DMS114 treated with DMSO at 0.1 percent for 48 hours (cell line): ENCODE results near the gene KAT2A.
"Not testable (repeated sequence)": the region's sequence is repeated elsewhere in the genome, so short reads cannot be mapped to it uniquely, and the experiment has no call there.

ENCODE experiments used
- DNase-seq: peaks from one replicate; lab custom pipeline; 2025; ENCODE audit not compliant: unreplicated experiment; lab: John Stamatoyannopoulos, UW

KAT2A gene

DNA sequence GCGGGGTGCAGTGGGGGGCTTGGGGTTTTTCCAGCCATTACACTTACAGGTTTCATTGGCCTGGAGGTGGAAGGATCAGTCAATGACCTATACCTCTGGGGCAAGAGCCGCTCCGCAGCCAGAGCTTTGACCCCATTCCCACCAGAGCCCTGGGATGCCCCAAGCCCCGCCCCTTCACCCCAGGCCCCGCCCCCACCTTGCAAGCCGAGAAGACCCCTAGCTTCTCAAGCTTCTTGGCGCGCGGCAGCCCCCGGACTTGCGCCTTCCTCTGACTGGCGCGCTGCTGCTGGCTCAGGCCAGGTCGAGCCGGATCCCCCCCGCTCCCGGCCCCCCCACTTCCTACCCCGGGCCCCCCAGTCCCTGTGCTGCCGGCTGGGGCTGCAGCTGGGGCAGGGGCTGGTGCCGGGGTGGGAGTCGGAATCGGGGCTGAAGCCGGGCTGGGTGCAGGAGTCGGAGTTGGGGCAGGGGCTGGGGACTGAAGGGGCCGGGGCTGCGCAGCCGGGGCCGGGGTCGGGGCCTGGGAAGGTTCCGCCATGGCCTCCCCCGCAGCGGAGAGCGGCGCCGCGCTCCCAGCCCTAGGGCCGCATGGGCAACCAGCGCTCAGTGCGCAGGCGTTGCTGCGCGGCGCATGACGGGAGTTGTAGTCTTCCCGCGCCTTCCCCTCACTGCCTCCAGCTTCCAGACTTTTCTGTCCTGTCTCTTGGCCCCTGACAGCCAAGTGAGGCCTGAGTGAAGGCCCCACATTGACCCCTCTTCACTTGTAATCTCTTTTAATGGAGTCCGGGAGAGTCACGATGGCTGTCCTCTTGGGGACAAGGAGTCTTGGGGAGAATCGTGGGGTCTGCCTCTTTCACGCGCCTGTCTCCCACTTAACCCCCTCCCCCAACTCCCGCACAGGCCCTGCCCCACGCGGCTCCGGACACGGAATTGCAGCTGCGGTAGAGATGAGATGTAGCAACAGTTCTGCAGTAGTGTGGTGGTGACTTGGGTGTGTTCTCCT, at the start of gene KAT2A:
KAT2A (minus strand) TSS at position 598 of the 1,000 bp plus-strand sequence; CDS start at position 535, 63 bp downstream.
- DNase-seq = peak; percentile 73

DNA sequence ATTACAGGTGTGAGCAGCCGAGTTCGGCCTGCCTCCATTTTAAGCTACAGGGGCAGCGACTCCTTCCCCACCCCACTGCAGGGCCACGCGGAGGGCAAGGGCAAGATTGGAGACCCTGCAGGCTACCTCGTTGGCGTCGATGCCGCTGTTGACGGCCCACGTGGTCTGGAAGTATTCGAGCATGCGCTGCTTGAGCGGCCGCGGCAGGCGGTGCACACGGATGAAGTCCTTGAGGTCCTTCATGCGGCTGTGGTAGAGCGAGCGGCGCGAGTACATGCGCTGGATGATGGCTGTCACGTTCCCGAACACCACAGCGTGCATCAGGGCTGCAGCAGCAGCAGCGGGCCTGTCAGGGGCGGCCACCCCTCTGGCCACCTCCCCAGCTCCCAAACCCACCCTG, 48.2 kb upstream of the KAT2A start:
- no peak for DNase-seq

DNA sequence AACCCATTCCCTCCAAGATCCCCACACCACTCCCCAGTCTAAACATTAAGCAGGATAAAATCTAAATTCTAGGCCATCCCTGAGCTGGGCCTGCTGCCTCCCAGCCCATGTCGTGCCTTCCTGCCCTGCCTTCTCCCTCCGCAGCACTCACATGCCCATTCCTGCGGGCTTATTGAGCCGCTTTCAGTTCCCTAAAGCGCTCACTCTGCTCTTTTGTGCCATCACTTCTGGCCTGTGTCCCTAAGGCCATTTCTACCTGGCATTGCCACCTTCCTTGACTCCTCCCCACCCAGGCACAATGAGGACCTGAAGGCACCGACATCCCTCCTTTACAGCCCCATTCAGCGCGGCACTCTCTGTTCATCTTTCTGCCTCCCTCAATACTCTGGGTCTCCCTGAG, 46.6 kb upstream of the KAT2A start:
- no peak for DNase-seq

DNA sequence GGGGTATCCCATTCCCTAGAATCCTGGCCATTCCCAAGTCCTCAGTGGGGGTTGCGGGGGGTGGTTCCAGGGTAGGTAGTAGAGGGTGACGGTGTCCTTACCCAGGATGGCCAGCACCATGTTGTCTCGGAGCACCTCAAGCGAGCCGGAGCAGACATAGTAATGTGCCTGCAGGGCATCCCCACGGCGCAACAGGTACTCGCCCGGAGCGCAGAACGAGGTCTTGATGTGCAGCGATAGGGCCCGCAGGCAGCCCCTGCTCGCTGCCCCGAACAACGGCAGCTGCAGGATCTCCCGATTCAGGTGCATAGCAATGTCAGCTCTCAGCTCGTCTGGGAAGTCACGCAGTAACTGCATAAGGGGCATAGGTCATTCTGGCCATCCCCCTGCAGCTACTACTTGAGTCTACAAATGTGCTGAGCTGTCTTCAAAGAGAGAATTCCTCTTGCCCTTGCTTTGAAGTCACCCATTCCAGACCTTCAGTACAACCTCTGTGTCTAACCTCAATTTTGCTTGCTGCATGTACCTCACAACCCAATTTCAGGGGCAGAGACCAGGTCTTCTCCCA, 45.1 kb upstream of the KAT2A start:
- no peak for DNase-seq

DNA sequence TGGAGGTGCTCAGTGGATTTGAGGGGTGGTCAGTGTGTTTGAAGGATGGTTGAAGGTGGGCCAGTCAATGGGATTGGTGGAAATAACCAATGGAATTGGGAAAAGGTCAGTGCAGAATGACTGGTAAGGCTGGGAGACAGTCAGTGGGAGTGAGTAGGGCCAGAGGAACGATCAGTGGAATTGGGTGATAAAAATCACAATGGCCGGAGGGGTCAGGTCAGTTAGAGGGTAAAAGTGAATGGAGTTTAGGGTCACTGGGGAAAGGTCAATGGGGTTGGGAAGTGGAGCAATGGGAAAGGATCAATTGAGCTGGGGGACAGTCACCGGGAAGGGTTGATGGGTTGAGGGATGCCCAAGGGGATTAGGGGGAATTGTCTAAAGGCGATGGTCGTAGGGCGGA, 44.6 kb upstream of the KAT2A start:
- DNase-seq = no peak

DNA sequence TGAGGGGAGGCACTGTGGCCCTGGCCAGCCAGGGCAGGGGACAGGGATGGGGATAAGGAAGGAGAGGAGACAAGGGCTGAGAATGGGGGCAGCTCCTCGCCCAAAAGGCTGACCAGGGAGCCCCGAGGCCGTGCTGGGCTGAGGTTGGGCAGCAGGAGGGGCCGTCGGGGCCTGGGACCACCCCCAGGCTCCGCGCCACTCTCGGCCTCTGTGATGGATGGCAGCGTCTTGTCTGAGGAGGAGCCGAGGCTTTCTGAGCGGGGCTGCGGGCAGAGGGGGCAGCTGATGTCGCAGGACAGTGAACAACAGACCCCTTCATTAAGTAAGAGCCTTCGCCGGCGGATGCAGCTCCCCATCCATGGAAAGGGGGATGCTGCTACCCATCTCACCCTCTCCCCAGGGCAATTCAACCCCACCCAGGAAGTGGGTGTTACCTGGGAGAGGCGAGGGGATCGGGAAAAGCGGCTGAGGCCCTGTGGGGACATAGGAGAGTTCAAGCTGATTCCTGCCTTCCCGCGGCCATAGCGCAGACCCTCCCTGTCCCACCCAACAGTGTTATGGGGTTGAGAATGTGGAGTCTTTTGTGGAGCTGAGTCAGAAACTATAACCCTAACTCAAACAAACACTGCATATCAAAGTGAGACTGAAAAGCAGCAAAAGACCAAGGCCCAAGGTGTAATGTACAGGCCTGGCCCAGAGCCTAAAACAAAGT, 42.7 kb upstream of the KAT2A start:
- no peak for DNase-seq

DNA sequence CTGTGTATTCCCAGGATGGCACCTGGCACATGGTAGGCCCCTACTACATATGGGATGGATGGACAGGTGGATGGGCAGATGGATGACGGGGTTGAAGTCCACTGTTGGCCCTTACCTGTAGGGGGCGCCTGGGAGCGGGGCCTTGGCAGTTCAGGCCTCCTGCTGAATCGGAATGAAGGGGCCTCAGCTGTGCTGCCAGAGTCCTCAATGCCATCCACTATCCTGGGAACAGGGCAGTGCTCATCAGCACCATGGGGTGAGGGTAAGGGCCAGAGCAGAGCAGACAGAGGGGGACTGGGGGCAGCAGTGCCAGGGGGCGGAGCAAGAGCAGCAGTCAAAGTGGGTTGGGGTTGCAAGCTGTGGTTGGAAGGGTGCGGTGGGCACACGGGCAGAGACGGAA, 41.9 kb upstream of the KAT2A start:
- no peak for DNase-seq

DNA sequence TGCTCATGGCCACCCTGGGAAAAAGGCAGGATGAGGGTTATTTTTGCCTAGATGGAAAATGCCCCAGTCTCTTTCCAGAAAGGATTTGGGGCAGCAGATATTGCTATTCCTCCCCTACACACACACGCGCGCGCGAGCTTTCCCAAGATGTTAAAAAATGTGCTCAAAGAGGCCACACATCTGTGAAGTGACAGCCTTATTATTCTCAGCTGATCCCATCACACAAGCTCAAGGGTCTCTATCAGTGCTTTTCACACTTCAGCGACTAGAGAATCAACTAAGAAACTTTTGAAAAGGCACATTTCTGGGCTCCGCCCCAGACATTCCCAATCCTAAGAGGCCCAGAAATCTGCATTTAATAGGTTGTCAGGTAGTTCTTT, 39.4 kb upstream of the KAT2A start:
- no peak for DNase-seq

DNA sequence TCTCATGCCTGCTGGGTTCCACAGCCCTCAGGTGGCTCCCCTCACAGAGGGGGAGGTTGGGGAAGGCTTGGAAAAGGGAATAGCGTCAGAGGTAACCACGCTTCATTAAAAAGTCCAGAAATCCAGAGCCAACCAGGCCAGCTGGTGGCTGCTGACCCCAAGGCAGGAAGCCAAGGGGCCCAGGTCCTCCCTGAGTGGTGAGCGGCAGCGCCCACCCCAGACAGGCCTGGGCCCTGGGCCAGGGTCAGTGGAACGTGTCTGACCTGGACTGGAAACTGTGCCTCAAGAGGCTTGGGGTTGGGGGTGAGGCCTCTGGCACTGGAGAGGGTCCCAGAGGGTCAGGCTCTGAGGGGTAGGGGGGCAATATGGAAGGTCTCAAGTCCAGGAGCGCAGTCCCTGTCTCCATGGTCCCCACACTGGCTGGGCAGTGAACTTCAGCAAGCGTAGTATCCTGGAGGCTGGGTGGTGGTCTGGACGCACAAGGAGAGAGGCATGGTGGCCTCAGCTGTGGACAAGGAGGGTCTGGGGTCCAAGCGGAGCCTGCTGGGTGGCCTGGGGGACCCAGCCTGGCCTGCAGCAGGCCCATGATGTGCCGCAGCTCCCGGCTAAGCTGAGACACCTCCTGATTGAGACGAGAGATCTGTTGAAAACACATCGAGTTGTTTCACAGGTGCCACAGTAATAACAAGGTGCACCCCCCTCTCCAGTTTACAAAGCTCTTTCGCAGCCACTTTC, 38.8 kb upstream of the KAT2A start:
- no peak for DNase-seq

DNA sequence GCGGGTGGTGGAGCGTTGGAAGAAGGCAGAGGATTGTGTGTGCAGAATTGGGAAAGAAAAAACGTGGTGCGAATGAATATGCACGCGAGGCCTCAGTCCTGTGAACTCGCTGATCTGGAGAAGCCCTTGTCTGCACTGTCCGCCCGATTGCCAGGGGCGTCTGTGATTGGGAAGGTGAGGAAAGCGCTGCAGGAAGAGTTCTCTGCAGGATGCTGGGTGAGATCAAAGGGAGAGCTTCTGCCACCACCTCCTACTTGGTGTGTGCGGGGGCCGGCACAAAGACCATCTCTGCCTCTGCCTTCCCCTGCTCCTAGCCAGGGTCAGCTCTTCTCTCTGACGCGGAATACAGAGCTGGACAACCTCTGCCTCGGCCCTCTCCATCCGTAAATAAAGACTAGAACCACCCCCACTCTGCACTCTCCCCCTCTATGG, 34.5 kb upstream of the KAT2A start:
- no peak for DNase-seq

DNA sequence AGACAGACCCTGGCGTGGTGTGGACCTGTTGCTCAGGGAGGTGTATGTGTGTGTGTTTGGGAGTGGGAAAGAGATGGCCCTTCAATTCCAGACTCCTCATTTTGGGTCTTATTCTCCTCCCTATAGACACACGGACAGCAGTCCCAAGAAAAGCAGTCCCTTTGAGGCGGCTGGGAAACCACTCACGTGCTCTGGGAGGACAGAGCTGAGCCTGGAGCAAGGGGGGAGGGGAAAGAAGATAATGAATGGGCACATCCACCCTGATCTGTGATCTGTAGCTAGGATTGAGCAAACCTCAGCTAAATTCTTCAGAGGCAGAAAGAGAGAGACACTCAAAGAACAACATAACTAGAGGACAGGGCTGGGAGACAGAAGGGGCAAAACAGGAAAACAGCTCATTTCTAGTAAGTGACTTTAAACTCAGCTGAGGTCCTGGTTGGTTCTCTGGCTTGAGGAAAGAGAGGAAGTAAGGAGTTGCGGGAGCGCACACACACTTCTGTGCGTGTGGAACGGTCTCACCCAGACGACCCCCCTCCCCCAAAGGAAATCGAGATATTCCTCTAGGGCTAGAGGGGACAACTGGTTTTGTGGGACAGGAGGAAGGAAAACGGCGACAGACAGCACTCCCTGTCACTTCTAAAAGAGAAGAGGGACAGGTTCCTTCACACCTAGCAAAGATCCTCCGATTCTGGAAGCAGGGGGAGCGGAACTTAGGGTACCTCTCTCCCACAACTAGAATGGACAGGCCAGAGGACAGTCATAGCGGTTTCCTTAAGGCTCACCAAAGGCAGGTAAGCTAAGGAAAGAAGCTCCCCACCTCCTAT, 33.0 kb upstream of the KAT2A start:
- no peak for DNase-seq

DNA sequence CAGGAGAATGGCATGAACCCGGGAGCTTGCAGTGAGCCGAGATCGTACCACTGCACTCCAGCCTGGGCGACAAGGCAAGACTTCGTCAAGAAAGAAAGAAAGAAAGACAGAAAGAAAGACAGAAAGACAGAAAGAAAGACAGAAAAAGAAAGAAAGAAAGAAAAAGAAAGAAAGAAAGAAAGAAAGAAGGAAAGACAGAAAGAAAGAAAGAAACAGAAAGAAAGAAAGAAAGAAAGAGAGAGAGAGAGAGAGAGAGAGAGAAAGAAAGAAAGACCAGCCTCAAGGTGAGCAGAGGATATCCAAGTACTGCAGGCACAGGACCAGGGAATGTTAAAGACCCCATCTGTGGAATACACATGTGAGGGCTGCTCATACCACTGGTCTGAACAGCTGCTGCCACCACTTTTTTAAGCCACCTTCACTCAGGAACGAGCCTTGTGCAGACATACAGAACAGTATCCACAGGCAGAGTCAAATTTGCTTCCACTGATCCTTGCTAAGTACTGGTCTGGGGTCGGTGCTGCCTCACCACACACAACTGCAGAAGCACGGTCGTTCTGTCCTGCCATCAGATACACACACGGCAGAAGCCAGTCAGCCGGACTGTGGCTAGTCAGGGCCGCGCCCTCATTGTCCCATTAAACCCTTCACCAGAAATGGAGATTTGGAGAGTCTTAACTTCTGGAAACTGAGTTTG, 25.9 kb upstream of the KAT2A start:
- DNase-seq = no peak

DNA sequence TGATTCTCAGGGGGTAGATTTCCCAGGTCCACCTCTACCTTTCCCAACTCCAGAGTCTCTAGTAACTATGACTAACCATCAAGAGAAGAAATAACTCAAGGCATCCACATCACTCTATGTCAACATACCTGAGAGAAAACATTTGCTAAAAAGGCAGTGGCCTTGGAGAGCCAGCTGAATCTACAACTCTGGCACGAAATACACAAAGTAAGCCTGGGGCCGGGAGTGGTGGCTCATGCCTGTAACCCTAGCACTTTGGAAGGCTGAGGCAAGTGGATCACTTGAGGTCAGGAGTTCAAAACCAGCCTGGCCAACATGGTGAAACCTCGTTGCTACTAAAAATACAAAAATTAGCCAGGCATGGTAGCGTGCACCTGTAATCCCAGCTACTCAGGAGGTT, 22.0 kb upstream of the KAT2A start:
- DNase-seq = not testable (repeated sequence)

DNA sequence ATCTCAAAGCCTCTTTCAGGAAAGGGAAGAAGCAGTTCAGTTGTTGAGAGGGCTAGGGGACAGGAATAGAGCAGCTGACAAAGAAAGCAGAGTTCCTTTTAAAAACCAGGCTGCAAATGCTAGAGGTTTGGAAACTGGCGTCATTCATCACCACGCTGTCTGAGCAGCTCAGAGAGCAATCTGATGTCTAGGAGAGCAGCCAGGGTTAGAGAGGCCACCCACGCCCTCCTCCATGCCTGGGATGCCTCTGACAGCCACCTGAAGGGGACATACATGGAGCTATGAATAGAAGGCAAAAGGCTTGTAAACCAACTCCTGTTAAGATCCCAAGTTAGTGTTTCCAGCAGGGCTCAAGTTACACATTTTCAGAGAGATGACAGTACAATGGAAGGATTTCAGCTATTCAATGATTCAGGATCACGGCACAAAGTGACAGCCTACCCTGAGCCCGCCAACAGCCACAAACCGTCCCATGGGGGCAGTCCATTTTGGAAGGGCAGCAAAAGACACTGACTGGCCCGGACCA, 21.3 kb upstream of the KAT2A start:
- DNase-seq = no peak

DNA sequence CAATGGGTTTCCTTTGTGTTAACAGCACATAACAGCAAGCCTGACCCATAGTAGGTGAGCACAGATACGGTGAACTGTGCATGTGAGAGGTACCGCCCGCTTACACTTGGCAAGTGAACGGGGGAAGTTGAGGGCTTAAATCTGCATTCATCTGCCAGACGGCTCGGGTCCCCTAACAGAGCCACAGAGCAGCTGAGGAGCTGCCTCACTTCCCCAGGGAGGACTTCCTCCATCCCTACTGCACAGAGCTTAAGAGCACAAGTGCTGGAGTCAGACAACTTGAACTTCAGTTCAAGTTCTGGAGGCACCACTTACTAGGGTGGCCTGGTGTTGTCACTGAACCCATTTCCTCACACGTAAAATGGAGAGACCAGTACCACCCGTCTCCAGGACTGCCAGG, 20.2 kb upstream of the KAT2A start:
- no peak for DNase-seq

DNA sequence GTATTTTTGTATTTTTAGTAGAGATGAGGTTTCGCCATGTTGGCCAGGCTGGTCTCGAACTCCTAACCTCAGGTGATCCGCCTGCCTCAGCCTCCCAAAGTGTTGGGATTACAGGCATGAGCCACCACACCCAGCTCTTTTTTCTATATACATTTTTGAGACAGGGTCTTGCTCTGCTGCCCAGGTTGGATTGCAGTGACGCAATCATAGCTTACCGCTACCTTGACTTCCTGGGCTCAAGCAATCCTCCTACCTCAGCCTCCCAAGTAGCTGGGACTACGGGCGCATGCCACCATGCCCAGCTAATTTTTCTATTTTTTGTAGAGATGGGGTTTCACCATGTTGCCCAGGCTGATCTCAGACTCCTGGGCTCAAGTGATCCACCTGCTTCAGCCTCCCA, 19.5 kb upstream of the KAT2A start:
- DNase-seq = not testable (repeated sequence)

DNA sequence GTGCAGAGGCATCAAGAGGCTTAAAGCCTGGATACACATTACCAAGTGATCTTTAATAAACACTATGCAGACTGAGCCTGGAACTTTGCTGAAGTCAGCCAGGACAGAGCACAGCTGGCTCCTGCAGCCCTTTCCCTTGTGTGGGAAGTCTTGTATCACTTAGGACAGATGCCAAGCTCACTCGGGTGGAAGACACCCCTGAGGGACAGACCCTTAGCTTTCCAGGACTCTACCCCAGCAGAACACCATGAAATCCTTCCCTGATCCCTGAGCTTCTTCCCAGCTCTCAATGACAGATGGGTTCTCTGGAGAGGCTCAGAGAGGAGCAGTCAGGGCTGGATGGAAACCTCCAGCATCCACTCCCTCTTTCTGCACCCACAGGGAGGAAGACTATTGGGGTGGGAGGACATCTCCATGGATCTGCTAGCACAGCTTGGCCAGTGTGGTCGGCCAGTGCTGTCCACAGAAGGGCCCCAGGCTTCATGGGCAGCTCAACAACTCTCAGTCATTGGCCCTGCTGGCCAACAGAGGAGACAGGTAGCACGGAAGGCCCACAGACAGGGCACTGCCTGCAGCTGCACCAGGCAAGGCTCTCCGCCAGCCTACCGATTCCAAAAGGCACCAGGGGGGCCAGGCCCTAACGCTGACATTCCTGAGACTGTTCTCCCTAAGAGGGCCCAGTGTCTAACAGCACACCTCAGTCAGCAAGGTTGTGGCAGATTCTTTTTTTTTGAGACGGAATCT, 17.8 kb upstream of the KAT2A start:
- no peak for DNase-seq

DNA sequence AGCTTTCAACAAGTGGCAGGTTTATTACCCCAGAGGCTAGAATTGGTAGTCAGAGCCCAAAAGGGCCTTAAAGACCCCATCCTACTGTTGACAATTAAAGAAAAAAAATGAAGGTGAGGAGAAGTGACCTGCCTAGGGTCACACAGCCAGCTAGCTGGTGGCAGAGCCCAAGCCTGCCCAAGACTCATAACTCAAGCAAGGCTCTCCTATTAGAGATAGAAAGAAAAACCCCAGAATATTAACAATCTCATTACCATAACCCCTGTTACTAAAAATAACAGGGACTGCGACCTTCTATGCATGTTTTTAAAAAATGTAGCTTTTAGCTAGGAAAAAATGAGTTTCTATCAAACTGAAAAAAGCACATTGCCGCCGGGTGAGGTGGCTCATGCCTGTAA, 15.5 kb upstream of the KAT2A start:
- no peak for DNase-seq
